Activated CD4-positive, alpha-beta T cell treated with anti-CD3 and anti-CD28 coated beads, Interleukin-2, Interleukin-4, amounts not matched to agents 100 ng/mL and 50 ng/mL, durations not matched to agents 16 hours and 8 hours (primary cell): ENCODE results near the gene SPRR2G.
"Not testable (repeated sequence)": the region's sequence is repeated elsewhere in the genome, so short reads cannot be mapped to it uniquely, and the experiment has no call there.

Experiments
- DNase-seq: peaks from one replicate; pipeline ENCODE4 v3.0.0-alpha.2; 2020; ENCODE audit warnings: low spot score

The SPRR2G gene

GRCh38 chr1:153113416-153113815 is 37.3 kb downstream of the SPRR2G start, which contains the start of gene SPRR2F:
SPRR2F (minus strand) TSS chr1:153113516; CDS start chr1:153112733, 783 bp downstream.
- no peak for DNase-seq

- not testable (repeated sequence) for DNase-seq
These were observed 38.2 kb downstream of the SPRR2G start for GRCh38 chr1:153112454-153112853.

DNA sequence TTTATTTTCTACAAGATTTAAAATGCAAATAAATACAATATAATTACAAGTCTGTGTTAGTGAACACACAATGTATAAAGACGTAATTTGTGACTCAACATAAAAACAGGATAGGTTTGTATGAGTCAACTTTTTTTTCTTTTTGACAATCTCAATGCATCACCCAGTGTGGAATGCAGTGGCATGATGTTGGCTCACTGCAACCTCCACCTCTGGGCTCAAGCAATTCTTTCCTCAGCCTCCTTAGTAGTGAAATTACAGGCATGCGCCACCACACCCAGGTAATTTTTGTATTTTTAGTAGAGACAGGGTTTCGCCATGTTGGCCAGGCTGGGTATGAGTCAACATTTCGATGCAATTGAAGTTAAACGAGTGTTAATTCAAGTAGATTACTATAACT is 50.4 kb downstream of the SPRR2G start:
- peak; percentile 14 for DNase-seq
